Activated T-helper 1 cell treated with anti-CD3 and anti-CD28 coated beads, Interleukin-2, amount 50 U/mL, for 16 hours (primary cell): ENCODE measurements around the gene C1QL1.

Source experiments
- DNase-seq, 2 donors: peaks; one replicate each; pipeline ENCODE4 v3.0.0-alpha.2; 2020; ENCODE audit warnings: low read depth in 1 of 2, low spot score in 1 of 2

The C1QL1 gene

GRCh38 chr17:44968225-44969143, at the start of gene C1QL1:
Gene C1QL1, minus strand, starts transcription at chr17:44968303. Its CDS starts 255 bp downstream, at chr17:44968048.
- peak; percentile 57 to 78 for DNase-seq

GRCh38 chr17:45016823-45017222, 48.7 kb upstream of the C1QL1 start:
- DNase-seq = no peak

DNA sequence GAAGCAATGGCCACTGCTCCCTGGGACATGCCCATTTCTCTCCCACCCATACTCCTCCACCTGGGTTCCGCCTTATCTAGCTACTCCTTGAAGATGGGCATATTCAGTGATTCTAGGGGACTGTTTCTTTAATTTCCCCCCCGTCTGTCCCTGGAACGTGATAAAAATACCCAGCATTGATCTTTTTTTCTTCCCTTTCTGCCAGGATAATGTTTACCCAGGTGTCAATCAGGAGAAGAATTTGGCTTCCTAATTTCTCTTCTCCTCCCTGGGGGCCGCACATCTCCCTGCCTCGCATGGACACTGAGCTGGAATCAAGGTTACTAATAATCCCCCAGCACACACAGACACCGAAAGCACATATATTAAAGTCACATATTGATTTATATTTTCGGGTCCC, 48.1 kb upstream of the C1QL1 start:
- no peak for DNase-seq

DNA sequence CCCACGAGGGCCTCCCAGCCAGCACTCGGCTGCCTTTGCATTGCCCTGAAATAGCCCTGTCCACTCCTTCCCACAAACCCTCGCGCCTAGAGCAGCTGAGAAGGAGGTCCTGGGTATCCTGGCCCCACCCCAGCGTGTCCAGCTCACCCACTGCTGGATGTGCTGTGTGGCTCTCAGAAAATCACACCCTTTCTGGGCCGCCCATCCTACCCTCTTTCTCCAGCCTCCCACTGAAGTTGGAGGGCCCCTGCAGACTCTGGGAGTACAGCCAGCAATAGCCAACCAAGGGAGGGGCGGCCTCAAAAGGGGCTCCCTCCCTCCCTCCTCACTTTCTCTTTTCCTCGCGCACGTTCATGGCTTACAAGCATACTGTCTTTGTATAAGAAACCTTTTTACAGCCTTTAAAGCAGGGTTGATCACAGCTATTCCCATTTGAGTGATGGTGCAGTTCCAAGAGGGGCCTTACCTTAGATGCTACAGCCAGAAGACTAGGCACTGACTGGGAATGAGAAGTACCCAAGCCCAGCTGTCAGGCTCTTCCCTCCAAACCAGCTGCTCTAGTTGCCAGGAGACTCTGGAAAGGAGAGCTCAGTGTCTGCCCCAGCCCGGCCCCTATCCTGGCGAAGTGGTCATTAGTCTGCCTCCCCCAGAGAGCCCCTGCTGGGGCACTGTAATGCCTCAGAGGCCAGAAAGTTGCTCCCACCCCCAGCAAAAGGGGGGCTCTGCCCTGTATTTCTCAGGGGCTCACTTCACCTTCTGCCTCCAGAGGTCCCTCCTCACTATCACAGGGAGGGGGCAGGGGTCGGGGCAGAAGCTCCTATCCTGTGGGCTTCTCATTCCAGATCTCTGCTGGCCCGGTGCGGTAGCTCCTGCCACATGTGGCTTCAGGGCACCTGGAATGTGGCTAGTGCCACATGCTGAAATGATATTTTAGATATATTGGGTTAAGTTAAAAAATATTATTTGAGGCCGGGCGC, 45.2 kb upstream of the C1QL1 start:
- no peak for DNase-seq

- DNase-seq = no peak
These were observed 43.7 kb upstream of the C1QL1 start for GRCh38 chr17:45011767-45012166.

GRCh38 chr17:45009676-45010467, 41.8 kb upstream of the C1QL1 start:
- no peak for DNase-seq

DNA sequence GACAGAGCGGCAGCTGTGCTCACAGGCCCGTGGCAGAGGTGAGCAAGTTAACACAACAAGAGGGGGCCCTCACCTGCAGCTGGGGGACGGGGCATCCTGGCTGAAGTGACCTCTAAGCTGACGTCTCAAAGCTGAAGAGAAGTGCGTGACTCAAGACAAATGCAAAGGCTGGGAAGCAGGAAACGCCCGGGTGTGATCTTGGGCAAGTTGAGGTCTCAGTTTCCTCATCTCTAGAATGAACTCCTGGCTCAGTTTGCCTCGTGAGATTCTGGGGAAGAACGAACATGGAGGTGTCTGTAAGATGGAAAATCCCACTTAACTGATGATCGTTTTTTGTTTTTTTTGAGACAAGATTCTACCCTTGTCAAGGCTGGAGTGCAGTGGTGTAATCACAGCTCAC, 40.1 kb upstream of the C1QL1 start:
- no peak for DNase-seq

GRCh38 chr17:45006927-45007461, 38.9 kb upstream of the C1QL1 start:
- no peak for DNase-seq

DNA sequence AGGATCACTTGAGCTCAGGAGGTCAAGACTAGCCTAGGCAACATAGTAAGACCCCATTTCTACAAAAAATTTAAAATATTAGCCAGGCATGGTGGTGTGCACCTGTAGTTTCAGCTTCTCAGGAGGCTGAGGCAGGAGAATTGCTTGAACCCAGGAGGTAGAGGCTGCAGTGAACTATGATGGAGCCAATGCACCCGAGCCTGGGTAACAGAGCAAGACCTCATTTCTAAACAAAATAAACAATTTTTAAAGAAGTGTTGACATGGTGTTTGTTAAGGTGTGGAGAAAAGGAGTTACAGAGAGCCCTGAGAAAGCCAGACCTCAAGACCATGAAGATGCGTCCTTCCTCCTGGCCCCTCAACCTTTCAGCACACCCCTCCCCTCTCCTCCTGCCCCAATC, 37.6 kb upstream of the C1QL1 start:
- no peak for DNase-seq

GRCh38 chr17:45004388-45004787, 36.3 kb upstream of the C1QL1 start:
- no peak for DNase-seq

GRCh38 chr17:45003877-45004276, 35.8 kb upstream of the C1QL1 start:
- no peak for DNase-seq

GRCh38 chr17:45001310-45001709, 33.2 kb upstream of the C1QL1 start:
- DNase-seq = no peak

- DNase-seq = no peak
These were observed 31.3 kb upstream of the C1QL1 start for GRCh38 chr17:44999433-44999832.

GRCh38 chr17:44998646-44999045, 30.5 kb upstream of the C1QL1 start:
- DNase-seq = no peak

GRCh38 chr17:44997733-44998520, 29.8 kb upstream of the C1QL1 start:
- no peak for DNase-seq

- DNase-seq = no peak
These were observed 28.2 kb upstream of the C1QL1 start for GRCh38 chr17:44996304-44996703.

GRCh38 chr17:44995436-44996001, 27.4 kb upstream of the C1QL1 start:
- DNase-seq = no peak

- no peak for DNase-seq
These were observed 24.3 kb upstream of the C1QL1 start for GRCh38 chr17:44992242-44992939.

GRCh38 chr17:44990994-44991393, 22.9 kb upstream of the C1QL1 start:
- no peak for DNase-seq
